ENCODE data around the gene DMD.
"Not testable (repeated sequence)": the region's sequence is repeated elsewhere in the genome, so short reads cannot be mapped to it uniquely, and the experiment has no call there.

The DMD gene

GRCh38 chrX:33211356-33212260, at the start of gene DMD:
Gene DMD, minus strand, starts transcription at chrX:33211549. Its CDS starts 237 bp downstream, at chrX:33211312.
- DNase-seq (ENCODE audit: low spot score) = no peak

- DNase-seq (ENCODE audit: low spot score) = no peak
Measured at GRCh38 chrX:33252306-33252825, 41.0 kb upstream of the DMD start.

DNA sequence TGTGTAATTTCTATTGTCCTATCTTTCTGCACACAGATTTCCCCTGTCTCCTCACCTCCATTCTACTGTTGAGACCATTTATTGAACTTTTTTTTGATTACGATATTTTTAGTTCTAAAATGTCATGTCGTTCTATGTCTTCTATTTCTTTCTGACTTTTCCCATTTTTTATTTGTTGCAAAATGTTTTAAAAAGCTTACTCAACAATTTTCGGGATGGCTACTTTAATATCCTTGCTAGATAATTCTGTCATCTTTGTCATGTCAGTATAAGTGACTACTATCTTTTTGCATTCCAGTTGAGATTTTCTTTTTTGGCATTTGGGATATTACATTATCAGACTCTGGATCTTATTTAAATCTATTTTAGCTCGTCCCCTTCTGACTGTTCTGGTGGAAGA, 7.5 kb upstream of the DMD start:
- DNase-seq (ENCODE audit: low spot score) = no peak

GRCh38 chrX:33210156-33210555, 1.2 kb downstream of the DMD start:
- DNase-seq (ENCODE audit: low spot score) = no peak

DNA sequence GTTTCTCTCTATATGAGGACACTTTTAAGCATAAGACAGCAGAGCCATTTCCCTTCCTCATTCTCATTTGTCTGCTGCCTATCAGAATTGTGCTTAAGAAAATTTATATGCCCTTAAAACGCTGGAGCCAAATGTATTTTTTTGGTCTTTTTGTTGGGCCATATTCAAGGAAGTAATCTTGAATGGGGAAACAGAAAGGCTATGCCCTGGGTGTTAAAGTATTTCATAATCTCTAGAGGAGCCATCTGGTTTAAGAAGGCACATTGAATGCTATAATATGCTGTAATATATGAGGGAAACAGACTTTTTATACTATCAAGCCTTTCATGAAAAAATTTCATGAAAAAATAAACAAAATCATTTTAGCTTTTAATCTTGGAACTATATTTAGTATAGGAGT, 4.3 kb downstream of the DMD start:
- DNase-seq (ENCODE audit: low spot score) = no peak

DNA sequence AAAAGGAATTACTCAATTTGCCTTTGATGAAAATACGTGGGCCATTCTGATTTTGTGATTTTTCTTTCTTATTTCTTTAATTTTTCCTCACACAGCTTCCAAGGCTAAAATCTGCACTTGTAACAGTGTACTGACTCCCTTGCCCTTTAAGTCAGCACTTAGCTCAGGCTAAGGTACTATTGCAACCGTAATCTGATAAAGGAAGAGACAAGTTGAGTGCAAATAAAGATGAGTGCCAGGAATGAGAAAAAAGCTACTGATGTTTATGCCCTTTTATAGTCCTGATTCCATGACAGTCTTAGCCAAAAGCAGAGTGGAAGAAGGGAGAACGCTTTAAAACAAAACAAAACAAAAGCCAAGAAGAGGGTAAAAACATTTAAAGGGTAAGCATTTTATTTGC, 6.0 kb downstream of the DMD start:
- DNase-seq (ENCODE audit: low spot score) = no peak

DNA sequence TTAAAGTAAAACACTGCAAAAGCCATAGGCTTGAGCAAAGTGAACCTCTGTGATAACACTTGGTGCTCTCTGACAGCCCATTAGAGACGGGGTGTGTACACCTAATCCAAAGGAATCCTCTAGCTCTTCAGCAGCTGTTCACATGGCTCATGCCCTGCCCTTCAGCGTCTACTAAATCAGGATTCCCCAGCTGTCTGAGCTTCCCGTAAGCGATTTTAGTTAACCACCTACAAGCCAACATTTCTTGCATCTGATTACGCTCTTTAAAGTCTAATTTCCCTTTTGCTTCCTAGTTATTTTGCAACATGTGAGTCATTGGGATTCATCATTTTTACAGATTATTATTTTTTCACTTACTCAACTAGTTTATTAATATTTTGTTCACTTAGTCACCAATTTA, 6.5 kb downstream of the DMD start:
- no peak for DNase-seq (ENCODE audit: low spot score)

GRCh38 chrX:33198561-33199279, 12.6 kb downstream of the DMD start:
- no peak for DNase-seq (ENCODE audit: low spot score)

DNA sequence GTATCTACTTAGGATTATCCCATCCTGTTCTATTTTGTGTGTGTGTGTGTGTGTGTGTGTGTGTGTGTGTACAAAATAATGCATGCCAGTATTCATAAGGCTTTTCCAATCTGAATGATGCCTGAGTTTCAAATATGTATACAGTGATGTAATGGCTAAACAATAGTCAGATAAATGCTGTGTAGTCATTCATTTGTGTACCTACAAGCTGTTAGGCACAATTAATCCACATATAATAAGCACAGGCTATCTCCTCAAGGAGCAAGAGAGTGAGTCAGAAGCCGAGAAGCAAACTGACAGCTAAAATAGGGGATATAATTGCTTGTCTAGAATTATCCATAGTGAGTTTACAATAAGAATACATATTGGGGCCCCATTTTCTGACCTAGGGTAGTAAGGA, 15.7 kb downstream of the DMD start:
- DNase-seq (ENCODE audit: low spot score) = no peak

DNA sequence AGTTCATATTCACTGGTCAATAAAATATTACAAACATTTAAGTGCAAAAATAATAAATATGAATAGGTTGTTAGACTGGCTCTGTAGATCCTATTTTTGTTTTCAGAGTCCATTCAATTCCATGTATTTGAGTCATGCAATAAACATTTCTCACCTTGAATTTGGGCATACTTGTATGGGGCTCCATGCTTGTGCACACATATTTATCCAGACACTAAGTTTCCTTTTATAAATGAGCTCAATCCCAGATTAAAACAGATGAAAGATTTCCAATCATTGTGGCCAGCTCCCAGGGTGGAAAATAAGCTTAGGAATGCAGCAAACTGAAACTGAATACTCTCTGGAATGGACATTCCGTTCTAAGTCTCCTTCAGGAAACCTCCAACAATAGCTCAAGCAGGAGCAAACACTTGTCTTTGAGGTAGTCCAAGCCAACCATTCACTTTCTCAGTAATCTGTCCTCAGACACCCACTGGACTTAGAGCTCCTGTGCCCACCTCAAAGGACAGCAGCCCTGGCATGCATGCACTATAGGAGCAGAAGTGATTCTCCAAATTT, 16.4 kb downstream of the DMD start:
- no peak for DNase-seq (ENCODE audit: low spot score)

- no peak for DNase-seq (ENCODE audit: low spot score)
Measured at GRCh38 chrX:33194289-33194688, 17.1 kb downstream of the DMD start.

DNA sequence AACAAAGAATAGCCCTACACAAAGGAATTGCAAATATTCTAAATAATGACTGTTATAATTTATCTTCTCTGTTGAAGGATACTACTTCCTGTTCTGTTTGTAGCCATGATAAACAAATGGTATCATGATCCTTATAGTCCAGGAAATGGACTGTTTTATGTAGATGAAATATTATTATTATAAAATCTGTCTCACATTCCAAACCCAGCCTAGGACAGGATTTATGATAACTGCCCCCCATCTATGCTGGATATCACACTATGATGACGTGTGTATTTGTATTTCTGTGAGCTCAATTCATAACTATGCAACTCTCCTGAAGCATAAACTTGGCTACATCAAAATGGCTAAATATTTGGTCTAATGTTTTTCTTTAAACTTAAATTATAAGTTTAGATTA, 21.3 kb downstream of the DMD start:
- no peak for DNase-seq (ENCODE audit: low spot score)

GRCh38 chrX:33188881-33189280, 22.5 kb downstream of the DMD start:
- no peak for DNase-seq (ENCODE audit: low spot score)

GRCh38 chrX:33188286-33188685, 23.1 kb downstream of the DMD start:
- no peak for DNase-seq (ENCODE audit: low spot score)

GRCh38 chrX:33184803-33185202, 26.5 kb downstream of the DMD start:
- DNase-seq (ENCODE audit: low spot score) = not testable (repeated sequence)

GRCh38 chrX:33183361-33183760, 28.0 kb downstream of the DMD start:
- peak; percentile 87 for DNase-seq (ENCODE audit: low spot score)

GRCh38 chrX:33178690-33179089, 32.7 kb downstream of the DMD start:
- no peak for DNase-seq (ENCODE audit: low spot score)

- no peak for DNase-seq (ENCODE audit: low spot score)
Measured at GRCh38 chrX:33178218-33178617, 33.1 kb downstream of the DMD start.

- no peak for DNase-seq (ENCODE audit: low spot score)
Measured at GRCh38 chrX:33175201-33175600, 36.1 kb downstream of the DMD start.

DNA sequence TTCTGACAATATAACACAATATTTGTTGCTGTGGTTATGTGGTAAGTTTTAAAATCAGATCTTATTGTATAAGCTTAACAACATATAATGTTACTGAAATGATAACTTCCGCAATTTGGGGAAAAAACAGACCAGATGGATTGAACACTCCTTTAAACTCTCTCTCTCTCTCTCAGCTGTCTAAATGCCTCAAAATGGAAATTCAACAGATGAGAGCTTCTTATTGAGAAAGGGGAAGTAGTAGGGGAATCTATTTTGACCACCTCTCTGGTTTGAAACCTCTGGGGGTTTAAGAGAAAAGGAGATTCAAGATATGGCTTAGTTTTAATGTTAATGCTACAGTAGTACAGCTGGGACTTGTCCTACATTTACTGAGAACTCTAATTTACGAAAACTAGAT, 40.3 kb downstream of the DMD start:
- peak; percentile 75 for DNase-seq (ENCODE audit: low spot score)

DNA sequence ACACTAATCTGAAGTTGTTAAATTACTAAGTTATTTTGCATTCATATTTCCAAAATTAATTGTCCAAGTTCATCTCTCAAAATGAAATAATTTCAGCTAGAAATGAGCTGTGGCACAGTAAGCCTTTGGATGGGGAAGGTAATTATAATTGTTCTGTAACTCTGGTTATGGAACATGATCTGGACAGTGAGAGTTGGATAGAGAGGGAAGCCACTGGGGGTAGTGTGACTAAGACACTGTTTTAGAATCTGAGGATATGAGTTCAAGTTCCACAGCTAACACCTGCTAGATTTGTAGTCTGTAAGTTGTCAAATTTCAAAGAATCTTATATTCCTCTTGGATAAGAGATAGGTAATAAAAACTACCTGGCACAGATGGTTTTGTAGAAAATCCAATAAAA, 49.5 kb downstream of the DMD start:
- no peak for DNase-seq (ENCODE audit: low spot score)

- DNase-seq (ENCODE audit: low spot score) = no peak
Measured at GRCh38 chrX:33160273-33160672, 51.1 kb downstream of the DMD start.
